NT2/D1 (cell line): Measurements from ENCODE around the gene ANKRD65.

ENCODE experiments used
- SUZ12 ChIP-seq: IDR thresholded peaks from 2 replicates; pipeline ENCODE4 v1.6.1; 2011; ENCODE audit not compliant: insufficient read length, insufficient read depth; ENCODE audit errors: extremely low read depth
- YY1 ChIP-seq: IDR thresholded peaks from 2 replicates; pipeline ENCODE4 v1.6.1; 2011; ENCODE audit not compliant: insufficient read length, insufficient read depth
- ZNF274 ChIP-seq: IDR thresholded peaks from 2 replicates; pipeline ENCODE4 v1.6.1; 2011; ENCODE audit warnings: mild to moderate bottlenecking, low read depth, low read length

- no peak for TF ChIP-seq ZNF274
- no peak for TF ChIP-seq YY1
- no peak for TF ChIP-seq SUZ12
Observed at GRCh38 chr1:1418464-1419362, 2.4 kb downstream of the ANKRD65 start.
